Frontal cortex (tissue), 4 donors: ENCODE data around the gene CLK2. TPM values are rescaled to one million over a fixed set of nuclear protein-coding genes. Genes with fewer than 3 reads are reported as not detected.

Source experiments
- DNase-seq, 2 donors: peaks; one replicate each; pipeline ENCODE4 v3.0.0; 2012; ENCODE audit warnings: low spot score in 2 of 2
- FAIRE-seq: peaks from 2 replicates; lab custom pipeline; 2012; peaks lifted over from hg19 to GRCh38; lab: Jason Lieb, UNC
- total RNA-seq: library from RNA; depleted of rRNA; stranded (reverse); fragments of >200 nt; gene quantifications from one replicate; pipeline ENCODE4 v1.2.3, GENCODE V29; 2014
- donor health status: control.
- donor health status: control.
- donor health status: control.

The CLK2 gene
- total RNA-seq, 1 donor from 2014 or later: 25.3 TPM

GRCh38 chr1:155272466-155273342, 600 bp downstream of the CLK2 start:
- no peak for DNase-seq
- no peak for FAIRE-seq

- FAIRE-seq (no peak), DNase-seq (no peak)
These were observed 3.9 kb downstream of the CLK2 start for GRCh38 chr1:155269381-155269780.

- DNase-seq (no peak), FAIRE-seq (no peak)
These were observed 4.7 kb downstream of the CLK2 start for GRCh38 chr1:155268630-155269029.

- FAIRE-seq: no peak
- no peak for DNase-seq
These were observed 5.9 kb downstream of the CLK2 start for GRCh38 chr1:155267373-155267772.

- no peak for DNase-seq
These were observed 6.8 kb downstream of the CLK2 start for GRCh38 chr1:155266553-155266952.

GRCh38 chr1:155263067-155263466, 10.2 kb downstream of the CLK2 start:
- FAIRE-seq: no peak
- no peak for DNase-seq

More at GRCh38 chr1:155266553-155266952, 6.8 kb downstream of the CLK2 start:
- FAIRE-seq: no peak

GRCh38 chr1:155261852-155262673, 11.2 kb downstream of the CLK2 start, which contains the start of gene SCAMP3:
Gene SCAMP3 (minus strand): TSS chr1:155262360. CDS start chr1:155262151, 209 bp downstream.
- DNase-seq (peak; percentile 96 to 99), FAIRE-seq (no peak)

- FAIRE-seq (no peak), DNase-seq (no peak)
These were observed 11.8 kb downstream of the CLK2 start for GRCh38 chr1:155261493-155261851.

- no peak for FAIRE-seq
- DNase-seq: no peak
These were observed 13.0 kb downstream of the CLK2 start for GRCh38 chr1:155260276-155260675.

GRCh38 chr1:155256058-155256852, 17.0 kb downstream of the CLK2 start:
- DNase-seq: no peak
- no peak for FAIRE-seq

GRCh38 chr1:155255243-155256007, 17.9 kb downstream of the CLK2 start, which contains the start of gene ENTREP3:
Gene ENTREP3 (minus strand): TSS chr1:155255483. CDS start chr1:155254877, 606 bp downstream.
- DNase-seq (peak; percentile 92 to 95), FAIRE-seq (no peak)

GRCh38 chr1:155254714-155255242, 18.5 kb downstream of the CLK2 start:
- DNase-seq (peak in 1 of 2 donors; percentile 58), FAIRE-seq (no peak)

- no peak for FAIRE-seq
- no peak for DNase-seq
These were observed 19.0 kb downstream of the CLK2 start for GRCh38 chr1:155254228-155254713.

- FAIRE-seq (no peak), DNase-seq (no peak)
These were observed 19.5 kb downstream of the CLK2 start for GRCh38 chr1:155253797-155254196.

GRCh38 chr1:155253208-155253607, 20.1 kb downstream of the CLK2 start:
- DNase-seq (no peak), FAIRE-seq (no peak)

GRCh38 chr1:155251566-155251965, 21.7 kb downstream of the CLK2 start:
- DNase-seq (no peak), FAIRE-seq (no peak)

- peak; percentile 94 to 98 for DNase-seq
- FAIRE-seq: no peak
These were observed 22.5 kb downstream of the CLK2 start for GRCh38 chr1:155250633-155251449.

- FAIRE-seq (no peak), DNase-seq (no peak)
These were observed 23.1 kb downstream of the CLK2 start for GRCh38 chr1:155250246-155250632.
